Progenitor cell of endocrine pancreas (in vitro differentiated cells): ENCODE data around the gene NEK7. TPM values are rescaled to one million over a fixed set of nuclear protein-coding genes. Genes with fewer than 3 reads are reported as not detected.
A peak's percentile ranks its signal among the peaks of the same experiment; 100 is the strongest.
"Not testable (repeated sequence)": the region's sequence is repeated elsewhere in the genome, so short reads cannot be mapped to it uniquely, and the experiment has no call there.

Experiments used
- DNase-seq: peaks from one replicate; pipeline ENCODE4 v3.0.0; 2021; ENCODE audit warnings: low spot score; ENCODE audit not compliant: unreplicated experiment
- H3K27ac Mint-ChIP-seq: 2 replicates; pipeline ENCODE4 v1.8.0; 2021; ENCODE audit warnings: mild to moderate bottlenecking, moderate library complexity, mixed read lengths
- H3K27me3 Mint-ChIP-seq: 2 replicates; pipeline ENCODE4 v1.8.0; 2021; ENCODE audit warnings: mixed read lengths
- H3K36me3 Mint-ChIP-seq: 2 replicates; pipeline ENCODE4 v1.8.0; 2022; ENCODE audit warnings: mixed read lengths; ENCODE audit not compliant: insufficient read depth
- H3K4me1 Mint-ChIP-seq: 2 replicates; pipeline ENCODE4 v1.8.0; 2021; ENCODE audit warnings: low read depth, mixed read lengths
- H3K4me3 Mint-ChIP-seq: 2 replicates; pipeline ENCODE4 v1.8.0; 2021; ENCODE audit warnings: low read depth, mild to moderate bottlenecking, moderate library complexity, mixed read lengths
- H3K9me3 Mint-ChIP-seq: 2 replicates; pipeline ENCODE4 v1.8.0; 2021; ENCODE audit warnings: low read depth, mixed read lengths
- total RNA-seq: library from RNA; stranded (reverse); gene quantifications from 2 replicates; pipeline ENCODE4 v1.2.1, GENCODE V29; 2021
- TF ChIP-seq, protein P1 (sequence below): fragments of 200-600 bp; sonication (generic); IDR thresholded peaks from one replicate; pipeline ENCODE4 v1.5.0; 2021; ENCODE audit warnings: antibody characterized with exemption, mild to moderate bottlenecking; ENCODE audit not compliant: unreplicated experiment

Gene NEK7
- total RNA-seq, 1 donor from 2014 or later: 25.9 TPM

DNA sequence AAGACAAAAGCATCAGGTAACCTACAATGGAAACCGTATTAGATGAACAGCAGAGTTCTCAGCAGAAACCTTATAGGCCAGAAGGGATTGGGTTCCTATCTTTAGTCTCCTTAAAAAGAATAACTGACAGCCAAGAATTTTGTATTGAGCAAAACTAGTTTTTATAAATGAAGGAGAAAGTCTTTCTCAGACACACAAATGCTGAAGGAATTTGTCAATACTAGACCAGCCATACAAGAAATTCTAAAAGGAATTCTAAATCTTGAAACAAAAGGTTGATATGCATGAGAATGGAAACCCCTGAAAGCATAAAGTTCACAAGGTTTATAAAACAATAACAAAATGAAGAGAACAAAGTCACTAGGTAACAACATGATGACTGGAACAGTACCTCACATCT is 58.1 kb downstream of the NEK7 start:
- H3K4me1 Mint-ChIP-seq: no peaks in the 10 kb centered on the region
- TF ChIP-seq, protein P1, sequence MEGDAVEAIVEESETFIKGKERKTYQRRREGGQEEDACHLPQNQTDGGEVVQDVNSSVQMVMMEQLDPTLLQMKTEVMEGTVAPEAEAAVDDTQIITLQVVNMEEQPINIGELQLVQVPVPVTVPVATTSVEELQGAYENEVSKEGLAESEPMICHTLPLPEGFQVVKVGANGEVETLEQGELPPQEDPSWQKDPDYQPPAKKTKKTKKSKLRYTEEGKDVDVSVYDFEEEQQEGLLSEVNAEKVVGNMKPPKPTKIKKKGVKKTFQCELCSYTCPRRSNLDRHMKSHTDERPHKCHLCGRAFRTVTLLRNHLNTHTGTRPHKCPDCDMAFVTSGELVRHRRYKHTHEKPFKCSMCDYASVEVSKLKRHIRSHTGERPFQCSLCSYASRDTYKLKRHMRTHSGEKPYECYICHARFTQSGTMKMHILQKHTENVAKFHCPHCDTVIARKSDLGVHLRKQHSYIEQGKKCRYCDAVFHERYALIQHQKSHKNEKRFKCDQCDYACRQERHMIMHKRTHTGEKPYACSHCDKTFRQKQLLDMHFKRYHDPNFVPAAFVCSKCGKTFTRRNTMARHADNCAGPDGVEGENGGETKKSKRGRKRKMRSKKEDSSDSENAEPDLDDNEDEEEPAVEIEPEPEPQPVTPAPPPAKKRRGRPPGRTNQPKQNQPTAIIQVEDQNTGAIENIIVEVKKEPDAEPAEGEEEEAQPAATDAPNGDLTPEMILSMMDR: no peak
- no peak for DNase-seq
- H3K27me3 Mint-ChIP-seq: no peaks in the 10 kb centered on the region
- H3K4me3 Mint-ChIP-seq: no peak overlapping the region
- peaks cover 29% of the 10 kb centered on the region for H3K36me3 Mint-ChIP-seq
- no peak overlapping the region for H3K27ac Mint-ChIP-seq
- H3K9me3 Mint-ChIP-seq: peaks cover 39% of the 10 kb centered on the region

GRCh38 chr1:198220428-198220827 is 63.6 kb downstream of the NEK7 start:
- TF ChIP-seq, protein P1: no peak
- H3K4me1 Mint-ChIP-seq: no peaks in the 10 kb centered on the region
- H3K27me3 Mint-ChIP-seq: no peaks in the 10 kb centered on the region
- DNase-seq: no peak
- no peak overlapping the region for H3K27ac Mint-ChIP-seq
- H3K36me3 Mint-ChIP-seq: peaks cover 12% of the 10 kb centered on the region
- H3K9me3 Mint-ChIP-seq: peaks cover 34% of the 10 kb centered on the region
- H3K4me3 Mint-ChIP-seq: no peak overlapping the region

DNA sequence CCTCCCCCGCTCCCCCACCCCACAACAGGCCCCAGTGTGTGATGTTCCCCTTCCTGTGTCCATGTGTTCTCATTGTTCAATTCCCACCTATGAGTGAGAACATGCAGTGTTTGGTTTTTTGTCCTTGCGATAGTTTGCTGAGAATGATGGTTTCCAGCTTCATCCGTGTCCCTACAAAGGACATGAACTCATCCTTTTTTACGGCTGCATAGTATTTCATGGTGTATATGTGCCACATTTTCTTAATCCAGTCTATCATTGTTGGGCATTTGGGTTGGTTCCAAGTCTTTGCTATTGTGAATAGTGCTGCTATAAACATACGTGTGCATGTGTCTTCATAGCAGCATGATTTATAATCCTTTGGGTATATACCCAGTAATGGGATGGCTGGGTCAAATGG is 70.2 kb downstream of the NEK7 start:
- not testable (repeated sequence) for H3K27me3 Mint-ChIP-seq, H3K27ac Mint-ChIP-seq, H3K36me3 Mint-ChIP-seq, DNase-seq, H3K9me3 Mint-ChIP-seq, H3K4me1 Mint-ChIP-seq, H3K4me3 Mint-ChIP-seq

DNA sequence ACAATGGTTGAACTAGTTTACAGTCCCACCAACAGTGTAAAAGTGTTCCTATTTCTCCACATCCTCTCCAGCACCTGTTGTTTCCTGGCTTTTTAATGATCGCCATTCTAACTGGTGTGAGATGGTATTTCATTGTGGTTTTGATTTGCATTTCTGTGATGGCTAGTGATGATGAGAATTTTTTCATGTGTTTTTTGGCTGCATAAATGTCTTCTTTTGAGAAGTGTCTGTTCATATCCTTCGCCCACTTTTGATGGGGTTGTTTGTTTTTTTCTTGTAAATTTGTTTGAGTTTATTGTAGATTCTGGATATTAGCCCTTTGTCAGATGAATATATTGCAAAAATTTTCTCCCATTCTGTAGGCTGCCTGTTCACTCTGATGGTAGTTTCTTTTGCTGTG is 70.7 kb downstream of the NEK7 start:
- not testable (repeated sequence) for H3K27me3 Mint-ChIP-seq, H3K4me3 Mint-ChIP-seq, H3K9me3 Mint-ChIP-seq

DNA sequence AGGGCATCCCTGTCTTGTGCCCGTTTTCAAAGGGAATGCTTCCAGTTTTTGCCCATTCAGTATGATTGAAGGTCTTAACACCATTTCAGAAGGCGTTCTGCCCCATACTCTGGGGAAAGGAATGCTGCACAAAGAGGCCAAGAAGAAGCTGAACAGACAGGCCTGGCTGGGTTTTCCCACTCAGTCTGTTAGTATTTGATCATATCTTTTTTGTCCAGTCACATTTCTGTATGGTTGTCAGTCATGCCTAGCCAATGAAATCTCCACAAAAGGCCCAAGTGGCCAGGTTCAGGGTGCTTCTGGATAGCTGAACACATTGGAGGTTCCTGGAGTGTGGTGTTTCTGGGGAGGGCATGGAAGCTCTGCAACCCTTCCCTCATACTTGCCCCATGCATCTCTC is 72.1 kb downstream of the NEK7 start:
- Mint-ChIP-seq H3K4me3 (no peak overlapping the region), H3K4me1 (peaks cover 1% of the 10 kb centered on the region), H3K27ac (no peak overlapping the region), H3K36me3 (peaks cover 9% of the 10 kb centered on the region), H3K27me3 (no peaks in the 10 kb centered on the region), H3K9me3 (peaks cover 7% of the 10 kb centered on the region)
- no peak for DNase-seq
- TF ChIP-seq, protein P1: no peak

More for the DNA sequence above, 70.7 kb downstream of the NEK7 start:
- H3K27ac Mint-ChIP-seq, H3K4me1 Mint-ChIP-seq, H3K36me3 Mint-ChIP-seq, DNase-seq: not testable (repeated sequence)

DNA sequence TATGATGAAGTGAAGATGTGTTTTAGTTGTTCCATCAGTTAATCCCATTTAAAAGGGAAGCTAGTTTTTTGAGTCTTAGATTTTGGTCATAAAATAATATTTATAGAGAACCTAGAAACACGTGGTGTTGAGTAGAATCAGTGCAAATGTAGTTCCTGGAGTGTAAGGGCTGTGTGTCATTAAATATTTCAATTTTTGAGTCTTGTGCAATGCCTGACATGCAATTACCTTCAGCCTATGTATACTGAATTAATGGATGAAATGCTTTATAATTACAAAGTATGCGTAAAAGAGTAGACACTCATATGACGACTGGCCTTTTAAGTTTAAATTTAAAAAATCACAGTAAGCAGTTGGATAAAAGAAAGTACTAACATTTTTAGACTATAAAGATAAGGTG is 75.0 kb downstream of the NEK7 start:
- H3K4me3 Mint-ChIP-seq: no peak overlapping the region
- peaks cover 4% of the 10 kb centered on the region for H3K36me3 Mint-ChIP-seq
- DNase-seq: no peak
- H3K27ac Mint-ChIP-seq: peak overlapping the region; percentile 60
- TF ChIP-seq, protein P1: no peak
- H3K9me3 Mint-ChIP-seq: peaks cover 3% of the 10 kb centered on the region
- H3K27me3 Mint-ChIP-seq: no peaks in the 10 kb centered on the region
- H3K4me1 Mint-ChIP-seq: peaks cover 1% of the 10 kb centered on the region
